GM10248 (cell line): Measurements from ENCODE around the gene SBF1.
"Not testable (repeated sequence)": the region's sequence is repeated elsewhere in the genome, so short reads cannot be mapped to it uniquely, and the experiment has no call there.

Experiments
- CTCF ChIA-PET: fragments of 300-600 bp; sonication (Branson Sonifier 250); formaldehyde crosslinking; extraction: SDS; loops from one replicate; lab custom pipeline; 2021; ENCODE audit warnings: antibody characterized with exemption; lab: Yijun Ruan, JAX
- POLR2A ChIA-PET: fragments of 350-650 bp; sonication (Branson Sonifier 250); formaldehyde crosslinking; extraction: SDS; loops from one replicate; lab custom pipeline; 2020; ENCODE audit warnings: antibody characterized with exemption; lab: Yijun Ruan, JAX
- DNase-seq: peaks from one replicate; pipeline ENCODE4 v3.0.0; 2012; ENCODE audit errors: extremely low spot score
- CTCF ChIP-seq: IDR thresholded peaks from 2 replicates; pipeline ENCODE4 v1.5.1; 2012; ENCODE audit warnings: mild to moderate bottlenecking, low read depth; ENCODE audit errors: extremely low read depth, missing control alignments, control extremely low read depth

SBF1 gene

GRCh38 chr22:50399751-50400331, 75.0 kb downstream of the SBF1 start:
- ChIA-PET CTCF (interaction anchor here (0.7 to 2.3 kb wide), 14 partner anchors 10 to 220 kb away, joined by 3 to 13 read pairs (median 5); partner anchors contain the start of gene SCO2), POLR2A (no interaction called here)
- TF ChIP-seq CTCF = peak; percentile 63
- DNase-seq = peak; percentile 56

DNA sequence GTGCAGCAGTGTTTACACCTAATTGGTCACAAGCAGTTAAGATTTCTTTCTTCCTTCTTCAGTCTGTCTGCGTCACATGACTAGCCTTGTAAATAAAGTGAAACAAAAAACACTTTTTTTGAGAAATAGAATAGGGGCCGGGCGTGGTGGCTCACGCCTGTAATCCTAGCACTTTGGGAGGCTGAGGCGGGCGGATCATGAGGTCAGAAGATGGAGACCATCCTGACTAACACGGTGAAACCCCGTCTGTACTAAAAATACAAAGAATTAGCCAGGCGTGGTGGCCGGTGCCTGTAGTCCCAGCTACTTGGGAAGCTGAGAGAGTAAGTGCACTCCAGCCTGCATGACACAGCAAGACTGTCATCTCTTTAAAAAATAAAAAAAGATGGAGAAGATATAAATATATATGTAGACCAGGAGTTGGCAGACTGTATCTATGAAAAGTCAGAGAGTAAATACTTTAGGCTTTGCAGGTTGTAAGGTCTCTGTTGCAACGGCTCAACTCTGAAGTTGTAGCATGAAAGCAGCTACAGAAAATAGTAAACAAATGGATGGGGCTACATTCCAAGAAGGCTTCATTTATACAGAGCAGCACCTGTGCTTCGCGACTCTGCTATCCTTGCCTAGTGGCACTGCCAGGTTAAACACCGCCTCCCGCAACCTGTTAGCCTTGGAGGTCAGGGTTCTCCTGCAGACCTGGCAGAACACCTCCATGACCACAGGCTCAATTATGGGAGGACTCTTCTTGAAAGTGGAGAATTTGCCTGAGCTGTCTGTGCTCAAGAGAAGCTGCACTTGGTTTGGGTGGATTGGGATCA, 75.8 kb downstream of the SBF1 start:
- ChIA-PET CTCF (interaction anchor here (1.1 to 2.3 kb wide), 11 partner anchors 10 to 221 kb away, joined by 3 to 13 read pairs (median 5); partner anchors contain the start of gene SCO2), POLR2A (interaction anchor here (0.6 kb wide), 1 partner anchor 123 kb away, joined by 3 read pairs; no protein-coding TSS in a partner anchor)
- TF ChIP-seq CTCF = no peak
- DNase-seq = no peak

DNA sequence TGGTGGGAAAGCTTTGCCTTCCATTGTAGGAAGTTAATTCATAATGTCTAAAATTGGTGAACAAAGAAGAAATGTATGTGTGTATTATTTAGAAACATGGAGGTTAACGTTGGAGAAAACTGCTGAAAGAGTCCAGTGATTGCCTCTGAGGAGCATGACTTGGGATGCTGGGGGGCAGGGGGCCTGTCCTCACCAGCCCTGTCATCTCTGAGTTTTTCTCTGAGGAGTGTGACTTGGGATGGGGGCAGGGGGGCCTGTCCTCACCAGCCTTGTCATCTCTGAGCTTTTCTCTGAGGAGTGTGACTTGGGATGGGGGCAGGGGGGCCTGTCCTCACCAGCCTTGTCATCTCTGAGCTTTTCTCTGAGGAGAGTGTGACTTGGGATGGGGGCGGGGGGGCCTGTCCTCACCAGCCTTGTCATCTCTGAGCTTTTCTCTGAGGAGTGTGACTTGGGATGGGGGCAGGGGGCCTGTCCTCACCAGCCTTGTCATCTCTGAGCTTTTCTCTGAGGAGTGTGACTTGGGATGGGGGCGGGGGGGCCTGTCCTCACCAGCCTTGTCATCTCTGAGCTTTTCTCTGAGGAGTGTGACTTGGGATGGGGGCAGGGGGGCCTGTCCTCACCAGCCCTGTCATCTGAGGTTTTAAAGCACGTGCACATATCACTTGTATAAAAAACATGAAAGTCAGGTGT, 77.3 kb downstream of the SBF1 start:
- CTCF ChIA-PET = interaction anchor here (0.9 kb wide), 1 partner anchor 8 kb away, joined by 3 read pairs; no protein-coding TSS in a partner anchor
- DNase-seq, POLR2A ChIA-PET: not testable (repeated sequence)

DNA sequence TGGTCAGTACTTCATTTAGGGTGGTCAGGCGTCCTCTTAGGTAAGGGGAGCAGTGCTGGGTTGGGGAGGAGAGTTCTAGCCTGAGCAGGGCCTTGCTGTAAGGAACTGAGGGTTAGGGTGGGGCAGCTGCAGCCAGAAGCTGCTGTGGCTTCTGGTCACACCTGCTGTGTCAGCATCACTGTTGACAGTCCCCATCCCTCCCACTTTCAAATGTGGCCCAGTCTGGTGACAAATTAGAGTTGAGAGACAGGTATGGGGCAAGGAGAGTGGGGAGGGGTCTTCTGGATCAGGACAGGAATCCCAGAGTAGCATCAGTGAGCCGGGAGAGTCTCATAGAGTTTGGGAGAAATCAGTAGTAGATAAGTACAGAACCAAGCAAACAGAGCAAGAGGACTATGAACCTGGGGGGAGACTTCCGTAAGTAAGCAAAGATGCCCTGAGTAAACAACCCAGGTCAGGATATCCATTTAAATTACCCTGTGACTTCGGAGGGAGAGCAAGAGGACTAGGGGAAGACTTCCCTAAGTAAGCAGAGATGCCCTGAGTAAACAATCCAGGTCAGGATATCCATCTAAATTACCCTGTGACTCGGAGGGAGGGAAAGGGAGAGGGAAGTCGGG, 78.0 kb downstream of the SBF1 start:
- ChIA-PET CTCF (interaction anchor here (0.9 kb wide), 1 partner anchor 8 kb away, joined by 3 read pairs; no protein-coding TSS in a partner anchor), POLR2A (no interaction called here)
- DNase-seq = no peak
- TF ChIP-seq CTCF = no peak
